B cell (primary cell): Measurements from ENCODE around the gene ZDHHC14. TPM values are rescaled to one million over a fixed set of nuclear protein-coding genes. Genes with fewer than 3 reads are reported as not detected.

ENCODE experiments used
- ATAC-seq: fragments of 200-7000 bp; cut with Tn5 transposase; one replicate; pipeline ENCODE4 v1.10.0; 2021; ENCODE audit warnings: low read depth, mild to moderate bottlenecking, moderate number of reproducible peaks, moderate library complexity
- CTCF ChIA-PET: fragments of 350-600 bp; sonication (Branson Sonifier 250); formaldehyde crosslinking; loops from one replicate; lab custom pipeline; 2021; ENCODE audit warnings: antibody characterized with exemption, inconsistent platforms; lab: Charles Lee
- POLR2A ChIA-PET: fragments of 350-600 bp; sonication (Branson Sonifier 250); formaldehyde crosslinking; loops from one replicate; lab custom pipeline; 2021; ENCODE audit warnings: antibody characterized with exemption; lab: Charles Lee
- DNase-seq: peaks from one replicate; pipeline ENCODE4 v3.0.0; 2013
- H2AFZ ChIP-seq: 2 replicates; pipeline ENCODE4 v1.6.1; 2012; ENCODE audit warnings: mild to moderate bottlenecking, low read depth, low read length; ENCODE audit not compliant: insufficient read depth, poor library complexity, severe bottlenecking
- H3K27ac ChIP-seq, 2 donors: 1 replicate in 1 of 2; 2 replicates in 1 of 2; pipeline ENCODE4 v1.5.1; 2012 to 2013; ENCODE audit warnings: low read length in 2 of 2, mild to moderate bottlenecking in 2 of 2, moderate library complexity in 1 of 2
- H3K27me3 ChIP-seq, 4 experiments: fragments of 200-600 bp in 1 of 4; sonication (generic) in 1 of 4; replicated peaks in 1 of 4; 1 replicate in 2 of 4; 2 replicates in 2 of 4; pipeline versions ENCODE4 v1.6.1 to v1.7.0; 2013 to 2016; ENCODE audit warnings: low read length in 3 of 4, mild to moderate bottlenecking in 2 of 4, mixed read lengths in 1 of 4, moderate library complexity in 1 of 4; ENCODE audit not compliant: insufficient read depth in 4 of 4, control insufficient read depth in 3 of 4; ENCODE audit errors: control extremely low read depth in 1 of 4
- H3K36me3 ChIP-seq, 2 experiments: replicated peaks in 1 of 2; 1 replicate in 1 of 2; 2 replicates in 1 of 2; pipeline versions ENCODE4 v1.6.1 to v1.7.1; 2013; ENCODE audit warnings: low read length in 1 of 2; ENCODE audit not compliant: insufficient read depth in 2 of 2, control insufficient read depth in 1 of 2; ENCODE audit errors: control extremely low read depth in 1 of 2, extremely low read depth in 1 of 2
- H3K4me1 ChIP-seq, 2 donors: fragments of 200-600 bp in 1 of 2; sonication (generic) in 1 of 2; 1 replicate in 1 of 2; 2 replicates in 1 of 2; pipeline versions ENCODE4 v1.5.1 to v1.6.1; 2013 to 2017; ENCODE audit warnings: low read length in 2 of 2; ENCODE audit not compliant: control insufficient read depth in 2 of 2, insufficient read depth in 2 of 2
- H3K4me2 ChIP-seq: replicated peaks from 2 replicates; pipeline ENCODE3; 2012; ENCODE audit warnings: mild to moderate bottlenecking, low read depth, low read length; ENCODE audit not compliant: poor library complexity, severe bottlenecking
- H3K4me3 ChIP-seq, 5 experiments: fragments of 200-600 bp in 1 of 5; sonication (generic) in 1 of 5; 1 replicate in 3 of 5; 2 replicates in 2 of 5; pipeline versions ENCODE4 v1.5.1 to v1.7.0; 2011 to 2016; ENCODE audit warnings: low read length in 4 of 5, mild to moderate bottlenecking in 4 of 5, low read depth in 2 of 5, control low read depth in 1 of 5, moderate library complexity in 1 of 5; ENCODE audit not compliant: insufficient read depth in 1 of 5; ENCODE audit errors: control extremely low read depth in 1 of 5, extremely low read depth in 1 of 5
- H3K79me2 ChIP-seq: fragments of 200-600 bp; sonication (generic); one replicate; pipeline ENCODE4 v1.6.0; 2016; ENCODE audit warnings: low read length; ENCODE audit not compliant: control insufficient read depth, insufficient read depth
- H3K9ac ChIP-seq: fragments of 200-600 bp; sonication (generic); 2 replicates; pipeline ENCODE4 v1.6.1; 2017; ENCODE audit warnings: mild to moderate bottlenecking, low read length, moderate library complexity
- H3K9me3 ChIP-seq, 3 donors: one replicate each; pipeline versions ENCODE4 v1.6.1 to v1.7.1; 2013; ENCODE audit warnings: low read length in 2 of 3; ENCODE audit not compliant: control insufficient read depth in 2 of 3, insufficient read depth in 1 of 3; ENCODE audit errors: control extremely low read depth in 1 of 3
- H4K20me1 ChIP-seq: 2 replicates; pipeline ENCODE4 v1.6.0; 2012; ENCODE audit warnings: mild to moderate bottlenecking, low read length; ENCODE audit not compliant: insufficient read depth, control insufficient read depth, poor library complexity, severe bottlenecking
- H3K27ac Mint-ChIP-seq: one replicate; pipeline ENCODE4 v1.8.0; 2021; ENCODE audit warnings: mixed read lengths
- H3K27me3 Mint-ChIP-seq: one replicate; pipeline ENCODE4 v1.8.0; 2021; ENCODE audit warnings: mixed read lengths
- H3K4me1 Mint-ChIP-seq: one replicate; pipeline ENCODE4 v1.8.0; 2021; ENCODE audit warnings: mixed read lengths
- H3K4me3 Mint-ChIP-seq: one replicate; pipeline ENCODE4 v1.8.0; 2021; ENCODE audit warnings: mixed read lengths
- H3K9me3 Mint-ChIP-seq: one replicate; pipeline ENCODE4 v1.8.0; 2022; ENCODE audit warnings: mixed read lengths; ENCODE audit not compliant: insufficient read depth
- CTCF ChIP-seq: fragments of 200-600 bp; IDR thresholded peaks from one replicate; pipeline ENCODE4 v1.8.0; 2022; ENCODE audit warnings: antibody characterized with exemption, mild to moderate bottlenecking
- EZH2 ChIP-seq: IDR thresholded peaks from 2 replicates; pipeline ENCODE4 v1.6.1; 2012; ENCODE audit warnings: borderline replicate concordance, low read depth, mild to moderate bottlenecking, moderate library complexity, low read length; ENCODE audit not compliant: insufficient read depth, poor library complexity, severe bottlenecking
- WGBS: methylation state at CpG from one replicate; pipeline ENCODE4 v1.1.5; 2013; ENCODE audit warnings: missing lambda C conversion rate; ENCODE audit not compliant: insufficient coverage; 5-methylcytosine and 5-hydroxymethylcytosine counted together
- intact Hi-C: fragments of 100-400 bp; cut with micrococcal nuclease; formaldehyde crosslinking; loops from one replicate; pipeline ENCODE4 v1.10.0; 2022
- polyA plus RNA-seq: library from polyadenylated mRNA; depleted of rRNA; stranded (reverse); fragments of >200 nt; gene quantifications from 2 replicates; pipeline ENCODE4 v1.2.3, GENCODE V29; 2012
- total RNA-seq, 2 donors: library from RNA; stranded (reverse); fragments of 120-200 nt in 1 of 2; gene quantifications; 1 replicate in 1 of 2; 2 replicates in 1 of 2; pipeline versions ENCODE4 v1.2.3 to v1.2.4, GENCODE V29; 2013 to 2022

Gene ZDHHC14
- total and polyA plus RNA-seq, 2 donors (not counting 1 experiment from before 2014, with no cell fraction given): 8.8 to 50.4 TPM

- Histone ChIP-seq H2AFZ (no peak overlapping the region), H3K4me2 (no peak overlapping the region), H3K9ac (no peak overlapping the region), H4K20me1 (no peaks in the 10 kb centered on the region), H3K27ac (no peak overlapping the region), H3K4me1 (peaks cover 13 to 41% of the 10 kb centered on the region in 2 donors), H3K4me3 (no peak overlapping the region), H3K36me3 (peaks cover 0 to 3% of the 10 kb centered on the region in 2 experiments), H3K9me3 (peaks cover 0 to 8% (median 0%) of the 10 kb centered on the region in 3 donors), H3K27me3 (no peaks in the 10 kb centered on the region), H3K79me2 (peaks cover 46% of the 10 kb centered on the region)
- ChIA-PET CTCF (no interaction called here), POLR2A (no interaction called here)
- ATAC-seq (no peak), DNase-seq (no peak)
- Mint-ChIP-seq H3K27ac (no peak overlapping the region), H3K27me3 (peaks cover 5% of the 10 kb centered on the region), H3K4me1 (peaks cover 32% of the 10 kb centered on the region), H3K9me3 (no peaks in the 10 kb centered on the region), H3K4me3 (no peak overlapping the region)
- intact Hi-C loops: no loop called here
- 98% methylated on average over 11 of the region's 11 CpGs for WGBS
- TF ChIP-seq CTCF (no peak), EZH2 (no peak)
Observed at GRCh38 chr6:157493173-157493572, 112.2 kb downstream of the ZDHHC14 start.

GRCh38 chr6:157493576-157493975 lies 112.6 kb downstream of the ZDHHC14 start:
- WGBS: 98% methylated on average over 9 of the region's 10 CpGs
- ATAC-seq (no peak), DNase-seq (no peak)
- Mint-ChIP-seq H3K27ac (no peak overlapping the region), H3K4me3 (no peak overlapping the region), H3K27me3 (peaks cover 5% of the 10 kb centered on the region), H3K9me3 (no peaks in the 10 kb centered on the region), H3K4me1 (peaks cover 33% of the 10 kb centered on the region)
- CTCF ChIA-PET: interaction anchor here (1.2 kb wide), 1 partner anchor 63 kb away, joined by 3 read pairs; no protein-coding TSS in a partner anchor
- intact Hi-C loops: no loop called here
- no peaks in the 10 kb centered on the region for H4K20me1 ChIP-seq
- TF ChIP-seq EZH2: no peak
- no peak for TF ChIP-seq CTCF
- peaks cover 13 to 40% of the 10 kb centered on the region in 2 donors for H3K4me1 ChIP-seq
- H3K36me3 ChIP-seq: peaks cover 0 to 3% of the 10 kb centered on the region in 2 experiments
- no peak overlapping the region for H3K4me2 ChIP-seq
- POLR2A ChIA-PET: no interaction called here
- H3K9ac ChIP-seq: no peak overlapping the region
- H3K27me3 ChIP-seq: no peaks in the 10 kb centered on the region
- H3K9me3 ChIP-seq: peaks cover 0 to 8% (median 0%) of the 10 kb centered on the region in 3 donors
- no peak overlapping the region for H3K4me3 ChIP-seq
- H2AFZ ChIP-seq: no peak overlapping the region
- no peak overlapping the region for H3K27ac ChIP-seq
- H3K79me2 ChIP-seq: peaks cover 46% of the 10 kb centered on the region
